ENCODE data around the gene ATP9A. TPM values are rescaled to one million over a fixed set of nuclear protein-coding genes. Genes with fewer than 3 reads are reported as not detected.
"Not testable (repeated sequence)": the region's sequence is repeated elsewhere in the genome, so short reads cannot be mapped to it uniquely, and the experiment has no call there.

Gene ATP9A
- total RNA-seq, 4 donors from 2014 or later = 52.5 to 72.8 (median 61.7) TPM

GRCh38 chr20:51648571-51648947 lies 119.6 kb downstream of the ATP9A start:
- no peak for TF ChIP-seq CTCF (IDR thresholded peaks at IDR 0.05)
- no peak for TF ChIP-seq POLR2A (IDR thresholded peaks at IDR 0.05)
- Histone ChIP-seq H3K4me3 (replicated peaks in 1 of 3) (no peak overlapping the region), H3K27ac (peak overlapping the region in 1 of 3 donors; percentile 5), H3K27me3 (no peaks in the 10 kb centered on the region), H3K36me3 (no peaks in the 10 kb centered on the region), H3K4me1 (peaks cover 3 to 4% of the 10 kb centered on the region in 2 donors), H3K9me3 (no peaks in the 10 kb centered on the region)
- DNase-seq = no peak
- intact Hi-C loops (cut with DNase I) = no loop called here
- 98 to 100% methylated on average over 2 of the region's 2 CpGs for WGBS, 2 donors

GRCh38 chr20:51647674-51648570 lies 120.3 kb downstream of the ATP9A start:
- H3K4me1 ChIP-seq = peaks cover 5 to 7% of the 10 kb centered on the region in 2 donors
- intact Hi-C loops (cut with DNase I) = no loop called here
- H3K4me3 ChIP-seq (replicated peaks in 1 of 3) = no peak overlapping the region
- H3K27me3 ChIP-seq = no peaks in the 10 kb centered on the region
- TF ChIP-seq POLR2A (IDR thresholded peaks at IDR 0.05) = no peak
- TF ChIP-seq CTCF (IDR thresholded peaks at IDR 0.05) = no peak
- peak overlapping the region in 1 of 3 donors; percentile 5 for H3K27ac ChIP-seq
- 60 to 73% methylated on average over 17 of the region's 17 CpGs for WGBS, 2 donors
- DNase-seq = no peak
- no peaks in the 10 kb centered on the region for H3K9me3 ChIP-seq
- no peaks in the 10 kb centered on the region for H3K36me3 ChIP-seq

- intact Hi-C loops (cut with DNase I); H3K9me3 ChIP-seq; H3K4me1 ChIP-seq; H3K27me3 ChIP-seq; H3K4me3 ChIP-seq (replicated peaks in 1 of 3); H3K36me3 ChIP-seq; DNase-seq: not testable (repeated sequence)
- peak overlapping the region in 2 of 3 donors; percentile 4 to 50 for H3K27ac ChIP-seq
- 92 to 96% methylated on average over 8 of the region's 8 CpGs for WGBS, 2 donors
Observed at GRCh38 chr20:51643810-51644209, 124.4 kb downstream of the ATP9A start.

GRCh38 chr20:51643390-51643789 lies 124.8 kb downstream of the ATP9A start:
- no peaks in the 10 kb centered on the region for H3K27me3 ChIP-seq
- WGBS, 2 donors = 50 to 69% methylated on average over 2 of the region's 2 CpGs
- no peaks in the 10 kb centered on the region for H3K9me3 ChIP-seq
- DNase-seq = no peak
- H3K27ac ChIP-seq = peak overlapping the region in 2 of 3 donors; percentile 4 to 50
- H3K4me1 ChIP-seq = peaks cover 4 to 7% of the 10 kb centered on the region in 2 donors
- no peaks in the 10 kb centered on the region for H3K36me3 ChIP-seq
- intact Hi-C loops (cut with DNase I) = no loop called here
- no peak for TF ChIP-seq CTCF (IDR thresholded peaks at IDR 0.05)
- no peak for TF ChIP-seq POLR2A (IDR thresholded peaks at IDR 0.05)
- H3K4me3 ChIP-seq (replicated peaks in 1 of 3) = no peak overlapping the region

- Histone ChIP-seq H3K4me1 (peaks cover 4 to 7% of the 10 kb centered on the region in 2 donors), H3K9me3 (no peaks in the 10 kb centered on the region), H3K4me3 (replicated peaks in 1 of 3) (no peak overlapping the region), H3K36me3 (no peaks in the 10 kb centered on the region), H3K27ac (no peak overlapping the region), H3K27me3 (no peaks in the 10 kb centered on the region)
- DNase-seq = no peak
- intact Hi-C loops (cut with DNase I) = no loop called here
- no peak for TF ChIP-seq POLR2A (IDR thresholded peaks at IDR 0.05)
- TF ChIP-seq CTCF (IDR thresholded peaks at IDR 0.05) = no peak
- 93 to 94% methylated on average over 4 of the region's 4 CpGs for WGBS, 2 donors
Observed at GRCh38 chr20:51641866-51642265, 126.3 kb downstream of the ATP9A start.
